NCI-H345 treated with DMSO at 0.1 percent for 48 hours (cell line): Measurements from ENCODE around the gene EMC9.

Experiments
- DNase-seq: peaks from one replicate; lab custom pipeline; 2025; ENCODE audit not compliant: unreplicated experiment; lab: John Stamatoyannopoulos, UW

Gene EMC9, protein sequence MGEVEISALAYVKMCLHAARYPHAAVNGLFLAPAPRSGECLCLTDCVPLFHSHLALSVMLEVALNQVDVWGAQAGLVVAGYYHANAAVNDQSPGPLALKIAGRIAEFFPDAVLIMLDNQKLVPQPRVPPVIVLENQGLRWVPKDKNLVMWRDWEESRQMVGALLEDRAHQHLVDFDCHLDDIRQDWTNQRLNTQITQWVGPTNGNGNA

DNA sequence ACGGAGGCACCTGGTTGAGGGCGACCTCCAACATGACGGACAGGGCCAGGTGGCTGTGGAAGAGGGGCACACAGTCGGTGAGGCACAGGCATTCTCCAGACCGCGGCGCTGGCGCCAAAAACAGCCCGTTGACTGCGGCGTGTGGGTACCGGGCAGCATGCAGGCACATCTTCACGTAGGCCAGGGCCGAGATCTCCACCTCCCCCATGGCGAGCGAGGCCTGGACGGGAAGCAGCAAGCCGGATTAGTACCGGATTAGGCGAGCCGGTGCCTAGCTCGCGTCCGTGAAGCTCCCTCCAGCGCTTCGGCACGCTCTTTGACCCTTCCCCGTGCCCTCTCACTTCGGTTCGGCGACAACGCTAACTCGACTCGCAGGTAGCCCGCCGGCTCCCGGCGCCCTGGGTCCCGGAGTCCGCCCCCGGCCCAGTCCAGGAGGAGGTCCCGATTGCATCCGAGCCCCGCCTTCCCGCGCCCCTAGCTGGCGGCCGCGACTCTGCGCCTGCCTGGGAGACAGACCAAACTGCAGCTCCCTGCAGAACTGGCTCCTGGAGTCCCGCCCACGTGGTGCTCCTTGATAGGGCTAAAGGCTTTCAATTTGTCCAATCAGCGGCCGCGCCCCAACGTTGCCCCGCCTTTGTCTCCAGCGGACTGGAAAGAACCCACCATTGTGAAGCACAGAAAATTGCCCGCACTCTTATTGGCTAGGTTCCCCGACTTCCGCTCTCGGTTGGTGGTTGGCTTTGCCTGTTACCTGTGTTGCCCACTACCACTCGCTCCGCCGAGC lies at the start of gene EMC9:
TSS of gene EMC9 (minus strand) at position 495 of the 784 bp plus-strand sequence. CDS start at position 208, 287 bp downstream.
- DNase-seq: peak; percentile 99

DNA sequence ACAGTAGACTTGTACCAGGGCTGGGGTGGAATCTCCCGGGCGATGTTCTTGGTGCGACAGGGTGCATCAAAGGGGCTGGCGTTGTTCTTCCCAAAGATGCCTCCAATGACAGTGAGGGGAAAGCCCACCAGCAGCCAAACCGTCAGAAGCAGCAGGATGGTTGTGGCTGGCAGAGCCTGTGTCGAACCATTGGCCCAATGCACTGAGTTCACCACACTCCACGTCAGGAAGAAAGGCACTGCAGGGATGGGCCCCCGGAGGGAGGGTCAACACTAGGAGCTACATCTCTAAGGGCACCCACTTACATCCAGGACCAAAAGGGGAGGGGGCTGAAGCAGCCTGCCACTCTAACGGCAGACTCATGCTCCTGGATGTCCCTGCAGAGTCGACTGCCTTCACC lies 49.0 kb upstream of the EMC9 start:
- no peak for DNase-seq

DNA sequence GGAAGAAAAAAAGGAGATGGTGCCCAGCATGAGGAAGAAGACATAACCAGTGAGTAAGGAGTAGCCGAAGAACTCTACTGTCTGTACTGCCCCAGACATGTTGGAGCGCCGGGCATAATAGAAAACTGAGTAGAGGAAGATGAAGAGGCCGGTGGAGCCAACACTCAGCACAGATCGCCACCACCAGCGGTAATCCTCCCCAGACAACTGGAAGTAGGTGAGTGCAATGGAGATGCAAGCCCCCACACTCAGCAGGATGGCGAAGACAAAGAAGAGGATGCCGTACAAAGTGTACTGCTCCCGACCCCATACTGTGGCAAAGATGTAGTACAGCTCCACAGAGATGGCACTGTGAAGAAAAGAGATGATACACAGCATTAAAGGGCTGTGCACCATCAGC lies 48.1 kb upstream of the EMC9 start:
- DNase-seq: no peak

GRCh38 chr14:24189059-24189375 lies 47.6 kb upstream of the EMC9 start:
- no peak for DNase-seq

DNA sequence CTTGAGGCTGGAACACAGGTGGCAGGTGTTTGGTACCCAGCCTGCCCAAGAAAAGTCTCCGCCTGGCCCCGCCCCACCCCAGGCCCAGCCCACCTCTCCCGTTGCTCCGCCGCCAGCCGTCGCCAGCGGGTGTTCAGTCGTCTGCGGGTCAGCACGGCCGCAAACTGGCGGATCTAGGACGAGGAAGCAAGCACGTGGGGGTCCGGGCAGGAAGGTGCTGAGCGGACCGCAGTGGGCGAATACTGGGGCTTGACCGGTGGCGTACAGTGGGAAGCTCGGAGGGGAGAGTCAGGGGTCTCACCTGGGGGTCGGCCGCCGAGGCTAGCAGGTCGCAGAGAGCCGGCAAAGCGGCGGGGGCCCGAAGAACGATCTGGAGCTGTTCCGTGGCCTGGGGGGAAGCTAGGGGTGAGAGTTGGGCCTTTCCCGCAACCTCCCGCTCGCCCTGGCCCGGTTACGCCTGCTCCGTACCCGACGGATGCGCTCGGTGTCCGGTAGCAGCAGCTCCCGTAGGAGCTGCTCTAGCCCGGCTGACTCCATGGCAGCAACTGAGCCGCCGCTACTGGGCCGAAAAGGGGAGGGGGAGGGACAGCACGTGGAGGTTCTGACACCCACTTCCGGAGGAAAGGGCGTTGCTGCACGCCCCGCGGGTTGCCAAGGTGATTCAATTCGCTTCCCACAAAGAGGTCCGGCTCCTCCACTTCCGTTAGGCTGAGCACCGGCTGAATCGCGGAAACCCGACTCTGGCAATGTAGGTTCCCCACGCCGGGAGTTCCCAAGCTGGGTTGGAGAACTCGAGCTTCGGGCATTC lies 47.1 kb upstream of the EMC9 start, which contains the start of gene IPO4:
TSS of gene IPO4 (minus strand) at position 566 of the 808 bp plus-strand sequence. CDS start at position 537, 29 bp downstream.
- DNase-seq: peak; percentile 94

- DNase-seq: no peak
Observed at GRCh38 chr14:24187539-24187915, 46.1 kb upstream of the EMC9 start.

DNA sequence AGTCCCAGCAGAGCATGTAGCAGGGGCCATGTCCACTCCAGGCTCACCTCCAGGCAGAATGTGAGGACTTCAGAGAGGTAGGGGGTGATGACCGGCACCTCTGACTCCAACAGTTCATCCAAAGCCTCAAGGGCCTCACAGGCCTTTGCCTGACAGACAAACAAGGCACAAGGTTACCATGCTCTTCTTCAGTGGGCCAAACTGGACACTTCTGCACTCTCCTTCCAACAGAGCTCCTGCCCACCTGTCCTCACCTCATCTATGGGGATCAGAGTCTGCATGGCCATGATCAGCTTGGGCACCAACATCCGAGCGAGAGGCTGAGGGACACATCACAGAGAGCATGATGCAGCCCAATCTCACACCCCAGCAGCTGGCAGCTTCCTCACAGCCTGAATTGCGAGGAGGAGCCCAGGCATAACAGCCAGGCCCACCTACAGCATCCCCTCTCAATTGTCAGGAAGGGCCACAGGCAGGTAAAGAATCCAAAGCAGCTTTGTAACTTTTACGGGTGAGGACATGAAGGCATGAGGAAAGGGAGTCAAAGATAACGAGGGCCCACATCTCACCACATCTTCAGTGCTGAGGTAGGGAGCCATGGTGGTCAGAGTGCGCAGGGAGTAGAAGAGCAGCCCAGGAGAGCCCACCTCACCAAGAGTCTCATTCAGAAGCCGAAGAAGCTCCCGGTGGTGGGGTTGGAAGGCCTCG lies 45.6 kb upstream of the EMC9 start:
- DNase-seq: no peak

DNA sequence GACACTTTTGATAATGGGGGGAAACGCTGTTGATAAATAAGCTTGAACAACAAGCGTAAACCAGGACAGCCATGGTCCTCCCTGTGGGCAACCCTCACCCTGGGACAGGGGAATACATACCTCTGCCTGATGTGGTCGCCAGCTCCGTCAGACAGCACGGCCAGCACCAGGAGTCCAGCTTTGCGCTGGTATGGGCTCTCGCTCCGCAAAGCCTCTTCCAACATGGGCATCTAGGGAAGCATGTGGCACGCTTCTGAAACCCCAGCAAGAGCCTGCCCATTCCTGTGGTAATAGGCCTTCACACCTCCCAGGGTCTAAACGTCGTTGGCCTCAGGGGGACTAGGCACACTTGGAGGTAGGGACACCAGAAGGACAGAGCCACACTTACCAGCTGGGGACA lies 44.4 kb upstream of the EMC9 start:
- DNase-seq: no peak

DNA sequence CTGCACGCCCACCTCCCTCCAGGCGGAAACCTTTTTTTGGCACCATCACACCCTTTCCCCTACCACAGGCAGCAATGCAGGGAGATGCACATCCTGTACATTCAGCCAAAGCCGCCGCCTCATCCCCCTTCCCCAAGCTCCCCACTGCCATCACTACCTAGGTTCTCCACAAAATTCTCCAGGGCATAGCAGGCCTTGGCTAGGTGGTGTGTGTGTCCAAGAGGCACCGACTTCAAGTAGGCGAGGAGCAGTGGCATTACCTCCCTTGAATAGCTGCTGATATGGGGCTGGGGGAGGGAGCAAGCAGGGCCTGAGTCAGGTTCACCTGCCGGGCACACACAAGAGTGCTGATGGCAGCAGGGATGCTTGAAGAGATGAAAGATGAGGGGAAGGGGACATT lies 43.6 kb upstream of the EMC9 start:
- no peak for DNase-seq

DNA sequence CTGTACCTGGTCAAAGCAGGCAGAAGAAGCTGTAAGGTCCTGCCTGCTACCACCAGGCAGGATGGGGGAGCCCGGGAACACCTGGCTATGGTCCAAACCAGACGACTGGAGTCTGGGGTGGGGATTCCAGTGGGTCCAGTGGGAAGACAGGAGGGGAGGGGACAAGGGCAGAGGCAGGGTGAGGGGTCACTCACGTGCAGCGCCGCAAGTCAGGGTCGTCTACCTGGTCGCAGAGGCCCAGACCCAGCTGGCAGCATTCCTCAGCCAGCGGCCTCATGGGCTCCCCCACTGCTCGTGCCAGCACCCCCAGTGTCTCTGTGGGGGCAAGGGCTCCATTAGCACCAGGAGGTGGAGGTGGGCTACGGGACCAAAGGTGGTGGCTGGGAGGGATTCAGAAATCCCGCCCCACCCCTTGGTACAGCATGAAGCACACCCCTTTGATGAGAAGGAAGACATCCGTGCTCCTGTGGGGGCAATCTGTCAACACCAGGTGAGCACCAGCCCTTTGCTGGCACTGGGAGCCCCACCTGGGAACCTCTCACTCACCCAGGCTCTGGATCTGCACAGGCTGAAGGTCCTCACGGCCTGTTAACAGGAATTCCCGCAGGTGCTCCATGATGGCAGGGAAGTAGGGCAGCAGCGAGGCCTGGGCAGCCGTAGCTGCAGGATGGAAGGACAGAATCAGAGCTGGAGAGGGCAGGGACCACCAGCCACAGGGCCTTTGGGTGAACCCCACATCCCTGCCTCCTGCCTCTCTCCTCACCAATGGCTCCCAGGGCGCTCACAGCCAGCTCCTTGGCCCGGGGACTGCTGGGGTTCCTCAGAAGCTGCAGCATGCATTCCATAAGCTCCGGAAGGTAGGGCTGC lies 42.9 kb upstream of the EMC9 start:
- DNase-seq: no peak

DNA sequence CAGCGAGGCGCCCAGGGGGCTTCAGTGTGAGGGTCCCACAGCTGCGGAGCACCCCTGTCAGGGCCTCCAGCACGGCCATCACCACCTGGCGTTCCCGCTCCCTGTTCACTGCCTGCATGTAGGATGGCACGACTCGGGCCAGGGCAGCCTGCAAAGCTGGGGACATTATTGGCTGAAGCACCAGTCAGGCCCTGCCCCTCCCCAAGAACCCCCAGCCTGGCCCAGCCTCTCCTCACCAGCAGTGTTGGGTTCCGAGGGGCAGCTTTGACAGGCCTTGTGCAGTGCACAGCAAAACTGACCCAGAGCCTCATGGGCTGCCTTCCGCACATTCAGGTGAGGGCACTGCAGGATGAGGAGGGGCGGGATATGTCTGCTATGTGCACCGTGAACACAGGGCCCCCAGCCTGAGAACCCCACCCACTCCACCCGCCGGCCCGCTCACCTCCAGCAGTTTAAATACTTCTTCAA lies 41.7 kb upstream of the EMC9 start:
- DNase-seq: no peak

DNA sequence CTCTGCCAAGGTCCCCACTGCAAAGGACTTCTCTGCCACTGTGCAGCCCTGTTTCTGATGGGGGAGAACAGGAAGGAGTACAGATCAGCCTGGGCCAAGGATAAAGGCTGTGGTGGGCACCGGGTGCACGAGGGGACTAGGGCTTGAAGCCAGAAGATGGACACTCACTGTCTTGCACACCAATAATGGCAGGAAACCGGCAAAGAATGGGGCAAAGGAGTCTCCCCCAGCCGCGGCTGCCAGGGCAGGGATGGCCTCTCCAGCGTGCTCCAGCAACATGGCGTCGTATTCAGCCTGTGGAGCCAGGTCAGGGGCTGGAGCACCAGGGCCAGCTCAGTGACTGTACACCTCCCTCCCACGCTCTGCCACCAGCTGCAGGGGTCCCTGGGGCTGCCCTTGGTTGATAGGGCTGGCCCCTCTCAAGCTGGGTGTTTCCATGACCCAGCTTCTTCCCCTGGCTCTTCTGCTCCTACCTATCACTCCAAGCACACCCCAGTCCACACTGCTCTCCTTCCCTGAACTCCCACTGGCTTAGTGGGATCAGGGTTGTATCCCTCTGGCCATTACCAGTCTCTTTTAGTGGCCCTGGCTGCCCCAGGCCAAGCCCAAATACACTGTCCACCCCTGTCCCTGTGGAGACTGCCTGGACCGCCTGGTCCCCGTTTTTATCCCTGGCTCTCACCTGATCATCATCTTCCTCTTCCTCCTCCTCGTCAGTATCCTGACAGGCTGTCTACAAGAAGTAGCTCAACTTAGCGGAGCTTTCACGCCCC lies 40.9 kb upstream of the EMC9 start:
- no peak for DNase-seq

- DNase-seq: no peak
Observed at GRCh38 chr14:24181371-24182077, 40.1 kb upstream of the EMC9 start.

- no peak for DNase-seq
Observed at GRCh38 chr14:24179961-24180796, 38.8 kb upstream of the EMC9 start.

- no peak for DNase-seq
Observed at GRCh38 chr14:24179294-24179960, 38.0 kb upstream of the EMC9 start.

DNA sequence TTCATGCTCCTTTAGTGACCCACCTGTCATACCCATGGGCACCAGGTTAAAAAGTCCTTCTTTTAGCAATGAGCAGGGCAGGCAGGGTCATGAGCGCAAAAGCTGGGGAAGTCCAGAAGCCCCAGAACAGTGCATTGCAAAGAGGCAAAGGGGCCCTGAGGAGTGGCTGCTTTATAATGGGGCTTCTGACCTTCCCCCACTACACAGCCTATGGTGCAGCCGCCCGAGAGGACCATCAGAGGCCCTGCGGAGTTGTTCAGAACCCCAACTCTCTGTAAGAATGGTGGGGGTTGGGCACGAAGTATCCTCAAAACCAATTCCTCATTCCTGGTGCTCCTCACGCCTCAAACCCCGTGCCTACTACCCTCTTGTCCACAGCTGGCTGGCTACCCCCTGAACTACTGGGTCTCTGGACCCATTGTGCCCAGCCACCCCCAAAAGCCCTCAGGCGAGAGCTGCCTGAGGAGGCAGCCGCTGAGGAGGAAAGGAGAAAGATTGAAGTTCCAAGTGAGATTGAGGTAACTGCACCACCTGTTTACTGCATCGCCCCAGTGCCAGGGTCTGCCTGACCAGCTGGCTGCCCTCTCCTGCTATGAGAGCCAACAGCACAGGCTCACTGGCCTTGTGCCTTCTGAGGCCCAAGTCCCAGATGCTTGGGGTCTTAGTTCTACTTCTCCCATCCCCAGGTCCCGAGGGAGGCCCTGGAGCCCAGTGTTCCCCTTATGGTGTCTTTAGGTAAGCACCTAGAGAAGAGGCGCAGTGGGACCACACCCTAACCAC lies 37.2 kb upstream of the EMC9 start:
- no peak for DNase-seq

GRCh38 chr14:24177891-24178290 lies 36.5 kb upstream of the EMC9 start:
- DNase-seq: no peak
